Measurements from ENCODE around the gene MMRN2. TPM values are rescaled to one million over a fixed set of nuclear protein-coding genes. Genes with fewer than 3 reads are reported as not detected.

The MMRN2 gene
- total RNA-seq, 1 experiment from 2014 or later = 0.37 TPM

DNA sequence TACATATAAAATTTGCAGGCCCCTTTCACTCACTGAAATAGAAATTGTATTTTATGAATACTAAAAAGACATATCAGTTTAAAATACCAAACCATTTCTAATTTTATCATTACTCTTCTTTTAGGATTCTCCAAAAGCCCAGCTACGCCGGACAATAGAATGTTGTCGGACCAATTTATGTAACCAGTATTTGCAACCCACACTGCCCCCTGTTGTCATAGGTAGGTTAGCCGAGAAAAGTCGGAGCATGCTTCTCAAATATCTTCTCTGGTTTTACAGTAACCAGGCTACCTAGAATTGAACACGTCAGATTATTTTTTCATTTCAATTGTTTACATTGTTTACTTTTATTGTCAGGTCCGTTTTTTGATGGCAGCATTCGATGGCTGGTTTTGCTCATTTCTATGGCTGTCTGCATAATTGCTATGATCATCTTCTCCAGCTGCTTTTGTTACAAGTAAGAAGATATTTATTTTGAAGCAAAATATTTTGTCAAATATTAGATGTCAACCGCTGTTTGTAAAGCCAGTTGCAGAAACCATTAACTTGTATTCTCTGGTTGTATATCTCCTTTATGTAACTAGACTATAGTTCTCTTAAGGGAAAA, 57.6 kb downstream of the MMRN2 start:
- peak; percentile 53 for DNase-seq (ENCODE audit: extremely low read depth, low read depth)

DNA sequence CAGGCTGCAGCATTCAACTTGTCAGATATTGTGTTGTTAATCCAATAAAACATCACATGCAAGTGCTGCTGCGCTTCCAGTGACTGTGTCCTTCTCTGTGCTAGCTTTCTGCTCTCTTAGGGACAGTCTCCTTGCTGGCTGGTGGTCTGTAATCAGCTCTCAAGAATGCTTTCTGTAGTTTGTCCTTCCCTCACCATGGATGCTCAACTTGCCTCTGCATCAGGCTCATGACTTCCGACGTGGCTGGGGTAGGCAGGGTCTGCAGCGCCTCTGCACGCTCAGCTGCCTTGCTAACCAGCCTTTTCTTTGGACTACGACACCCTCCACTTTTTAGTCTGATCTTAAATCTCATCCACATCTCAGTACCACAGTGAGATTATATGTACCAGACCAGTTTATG, 58.3 kb downstream of the MMRN2 start:
- no peak for DNase-seq (ENCODE audit: extremely low read depth, low read depth)

DNA sequence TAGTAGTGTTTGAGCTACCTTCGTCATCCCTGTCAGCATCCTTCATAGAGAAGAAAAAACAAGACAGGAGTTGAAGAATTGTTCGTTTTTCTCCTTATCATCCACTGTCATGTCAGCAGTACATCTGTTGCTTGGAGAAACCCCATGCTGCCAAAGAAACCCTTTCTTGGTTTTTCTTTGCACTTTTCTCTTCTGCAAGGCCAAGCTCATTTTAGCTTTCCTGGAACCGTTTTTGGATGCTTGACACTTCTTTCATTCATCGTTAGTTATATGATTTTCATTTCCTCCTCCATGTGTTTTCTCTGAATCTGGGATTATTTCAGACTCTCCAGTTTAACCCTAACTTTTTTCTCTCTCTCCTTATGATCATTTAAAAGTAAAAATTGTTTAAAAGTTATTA, 58.9 kb downstream of the MMRN2 start:
- no peak for DNase-seq (ENCODE audit: extremely low read depth, low read depth)

DNA sequence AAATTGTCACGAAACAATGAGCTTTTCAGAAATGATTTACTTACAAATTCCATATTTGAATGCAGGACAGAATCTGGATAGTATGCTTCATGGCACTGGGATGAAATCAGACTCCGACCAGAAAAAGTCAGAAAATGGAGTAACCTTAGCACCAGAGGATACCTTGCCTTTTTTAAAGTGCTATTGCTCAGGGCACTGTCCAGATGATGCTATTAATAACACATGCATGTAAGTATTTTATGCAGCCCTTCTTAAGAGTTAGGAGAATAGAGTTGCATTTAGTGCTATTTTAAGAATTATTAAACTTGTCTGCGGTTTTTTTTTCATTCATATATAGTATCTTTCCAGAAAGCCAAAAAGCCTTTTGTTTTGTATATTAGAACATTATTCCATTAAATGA, 67.4 kb downstream of the MMRN2 start:
- DNase-seq (ENCODE audit: extremely low read depth, low read depth) = no peak

DNA sequence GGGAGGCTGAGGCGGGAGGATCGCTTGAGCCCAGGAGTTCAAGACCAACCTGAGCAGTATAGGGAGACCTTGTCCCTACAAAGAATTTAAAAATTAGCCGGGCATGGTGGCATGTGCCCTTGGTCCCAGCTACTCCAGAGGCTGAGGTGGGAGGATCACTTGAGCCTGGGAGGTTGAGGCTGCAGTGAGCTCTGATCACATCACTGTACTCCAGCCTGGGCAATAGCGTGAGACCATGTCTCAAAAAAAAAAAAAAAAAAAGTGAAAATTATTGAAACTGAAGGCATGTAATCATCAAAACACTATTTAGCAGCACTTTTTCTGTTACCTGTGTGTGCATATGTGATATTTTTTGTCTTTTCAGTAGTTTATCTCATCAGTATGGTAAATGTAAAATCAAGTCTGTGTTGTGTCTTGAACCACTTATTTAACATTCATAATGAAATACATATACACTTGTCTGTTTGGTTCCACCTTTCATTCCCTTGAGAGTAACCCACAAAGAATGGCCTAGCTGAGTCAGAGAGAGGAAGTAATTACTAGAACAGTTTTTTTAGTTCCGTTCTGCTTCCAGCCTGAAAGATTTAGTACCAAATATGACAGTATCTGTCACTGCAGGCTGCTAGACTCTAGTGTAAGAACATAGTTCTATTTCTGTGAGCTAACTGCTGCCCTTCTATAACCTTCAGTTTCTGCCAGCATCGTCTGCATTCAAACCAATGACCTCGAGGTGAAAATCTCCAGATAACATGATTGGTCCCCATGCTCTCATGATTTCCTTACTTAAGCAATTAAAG, 68.6 kb downstream of the MMRN2 start:
- DNase-seq (ENCODE audit: extremely low read depth, low read depth) = no peak

Small RNA genes lying within 50 kb of the gene (small RNA-seq; reads per million reads assigned to genes)
- 0 reads per million in 2 experiments for gene BMS1P3
- gene RNU1-19P = 0.04 to 0.06 reads per million in 2 experiments

Other genes with a start within 250 kb of the MMRN2 start
- gene BMPR1A, start 201.0 kb downstream of the MMRN2 start, total RNA-seq (2014; rRNA removed; shearing (Covaris generic)) = 28.6 and 31.6 TPM in 2 replicates
- 14.6 and 18.9 TPM in 2 replicates for gene SNCG, start 984 bp upstream of the MMRN2 start, total RNA-seq (2014; rRNA removed; shearing (Covaris generic))
- gene ADIRF, start 10.9 kb upstream of the MMRN2 start, total RNA-seq (2014; rRNA removed; shearing (Covaris generic)) = not detected in 2 replicates
- gene FAM25A, start 62.7 kb upstream of the MMRN2 start, total RNA-seq (2014; rRNA removed; shearing (Covaris generic)) = not detected in 2 replicates
- gene GLUD1, start 137.2 kb upstream of the MMRN2 start, total RNA-seq (2014; rRNA removed; shearing (Covaris generic)) = 95.5 and 101 TPM in 2 replicates
- gene SHLD2, start 137.6 kb upstream of the MMRN2 start, total RNA-seq (2014; rRNA removed; shearing (Covaris generic)) = 45.2 and 49.6 TPM in 2 replicates

Measured in NCI-H460 (cell line).